ENCODE measurements around the gene DXO. TPM values are rescaled to one million over a fixed set of nuclear protein-coding genes. Genes with fewer than 3 reads are reported as not detected.

Gene DXO
- total RNA-seq, 3 donors from 2014 or later (not counting 1 experiment from before 2014, with no cell fraction given): 37.9 to 54.3 (median 49.0) TPM

DNA sequence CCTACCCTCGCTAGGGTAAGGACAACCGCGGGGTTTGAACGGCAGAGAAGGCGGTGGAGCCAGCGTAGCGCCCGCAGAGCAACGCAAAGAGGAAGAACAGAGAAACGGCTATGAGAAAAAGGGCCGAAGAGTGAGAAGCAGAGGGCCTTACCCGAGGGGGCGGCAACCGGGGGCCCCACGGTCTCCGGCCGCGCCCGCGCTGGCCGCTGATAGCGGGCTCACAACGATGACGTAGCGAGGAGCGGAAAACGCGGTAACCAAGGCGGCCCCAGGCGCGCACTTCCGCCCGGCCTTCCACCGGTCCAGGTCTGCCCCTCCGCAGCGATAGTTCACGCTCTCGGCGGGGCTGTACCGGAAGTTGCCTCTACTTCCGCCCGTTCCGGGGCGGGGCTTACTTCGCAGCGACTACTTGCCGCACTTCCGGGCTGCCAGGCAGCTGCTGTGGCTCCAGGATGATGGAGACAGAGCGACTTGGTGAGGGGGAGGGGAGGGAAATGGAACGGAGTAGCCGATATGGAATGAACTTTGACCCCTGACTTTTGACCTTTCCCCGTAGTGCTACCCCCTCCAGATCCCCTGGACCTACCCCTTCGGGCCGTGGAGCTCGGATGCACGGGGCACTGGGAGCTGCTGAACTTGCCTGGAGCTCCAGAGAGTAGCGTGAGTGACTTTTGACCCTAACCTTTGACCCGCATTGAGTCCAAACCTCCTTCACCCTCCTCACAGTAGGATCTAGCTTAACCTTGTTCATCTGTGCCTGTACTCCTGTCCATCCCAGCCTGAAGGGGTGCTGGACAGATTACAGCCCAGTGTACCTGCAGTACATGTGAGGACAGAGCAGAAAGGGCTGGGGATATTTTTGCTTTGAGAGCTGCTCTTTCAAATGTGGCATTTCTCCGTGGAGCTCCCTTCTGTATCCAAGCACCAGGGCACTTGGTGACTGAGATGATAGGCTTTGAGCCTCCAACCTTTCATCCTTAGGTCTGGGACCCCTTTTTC is 12.9 kb downstream of the DXO start, which contains the start of the genes NELFE and SKIC2:
Gene NELFE, minus strand, starts transcription at position 231 of the 999 bp plus-strand sequence. CDS start 525 bp downstream, outside the sequence.
Gene SKIC2, plus strand, starts transcription at position 435 of the 999 bp plus-strand sequence. Its CDS starts 18 bp downstream, at position 453.
- under 1% methylated on average over 57 of the region's 59 CpGs for WGBS (ENCODE audit: insufficient coverage)
- Mint-ChIP-seq H3K27me3 (ENCODE audit: low read depth in 2 of 2) (no peaks in the 10 kb centered on the region), H3K27ac (peak within 1 kb of the TSS; percentile 97 to 98), H3K36me3 (peaks cover 12% of the 10 kb centered on the region), H3K4me3 (peak within 1 kb of the TSS; percentile 96), H3K4me1 (peaks cover 31 to 43% of the 10 kb centered on the region in 2 donors), H3K9me3 (no peaks in the 10 kb centered on the region)
- peak within 1 kb of the TSS; percentile 70 for H3K4me3 ChIP-seq (ENCODE audit: low read length)
- DNase-seq (peak; percentile 98 to 99), ATAC-seq (peak; percentile 97 to 98 (median 97))
- H3K9me3 ChIP-seq (ENCODE audit: control insufficient read depth, insufficient read depth, low read length): no peaks in the 10 kb centered on the region
- no peaks in the 10 kb centered on the region for H3K27me3 ChIP-seq (ENCODE audit: control insufficient read depth, insufficient read depth, low read length)
- peaks cover 22% of the 10 kb centered on the region for H3K4me1 ChIP-seq (ENCODE audit: control insufficient read depth, insufficient read depth, low read length)
- TF ChIP-seq, protein P1, sequence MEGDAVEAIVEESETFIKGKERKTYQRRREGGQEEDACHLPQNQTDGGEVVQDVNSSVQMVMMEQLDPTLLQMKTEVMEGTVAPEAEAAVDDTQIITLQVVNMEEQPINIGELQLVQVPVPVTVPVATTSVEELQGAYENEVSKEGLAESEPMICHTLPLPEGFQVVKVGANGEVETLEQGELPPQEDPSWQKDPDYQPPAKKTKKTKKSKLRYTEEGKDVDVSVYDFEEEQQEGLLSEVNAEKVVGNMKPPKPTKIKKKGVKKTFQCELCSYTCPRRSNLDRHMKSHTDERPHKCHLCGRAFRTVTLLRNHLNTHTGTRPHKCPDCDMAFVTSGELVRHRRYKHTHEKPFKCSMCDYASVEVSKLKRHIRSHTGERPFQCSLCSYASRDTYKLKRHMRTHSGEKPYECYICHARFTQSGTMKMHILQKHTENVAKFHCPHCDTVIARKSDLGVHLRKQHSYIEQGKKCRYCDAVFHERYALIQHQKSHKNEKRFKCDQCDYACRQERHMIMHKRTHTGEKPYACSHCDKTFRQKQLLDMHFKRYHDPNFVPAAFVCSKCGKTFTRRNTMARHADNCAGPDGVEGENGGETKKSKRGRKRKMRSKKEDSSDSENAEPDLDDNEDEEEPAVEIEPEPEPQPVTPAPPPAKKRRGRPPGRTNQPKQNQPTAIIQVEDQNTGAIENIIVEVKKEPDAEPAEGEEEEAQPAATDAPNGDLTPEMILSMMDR (IDR thresholded peaks at IDR 0.05): no peak
- H3K36me3 ChIP-seq (ENCODE audit: control insufficient read depth, insufficient read depth, low read length): peaks cover 63% of the 10 kb centered on the region
- intact Hi-C loops (cut with micrococcal nuclease): loop anchor here (1.0 to 5.0 kb wide), 2 partner anchors 13 to 62 kb away; partner anchors contain the start of genes DXO and EHMT2
- peak within 1 kb of the TSS; percentile 88 for H3K27ac ChIP-seq (ENCODE audit: low read length)

DNA sequence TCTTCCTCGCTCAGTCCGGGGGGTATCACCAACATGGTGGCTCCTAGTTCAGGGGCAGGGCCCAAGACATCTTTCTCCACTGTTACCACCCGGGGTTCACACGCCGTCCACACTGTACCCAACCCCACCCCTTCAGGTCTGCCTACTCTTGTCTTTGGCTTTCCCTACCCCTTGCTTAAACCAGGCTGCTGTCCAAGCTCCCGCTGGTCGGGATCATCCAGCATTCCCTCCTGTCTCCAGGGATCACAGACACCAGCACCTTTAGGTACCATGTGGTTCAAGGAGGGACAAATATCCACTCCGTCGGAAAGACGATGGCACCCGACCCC is 13.6 kb downstream of the DXO start:
- Mint-ChIP-seq H3K4me1 (peaks cover 31 to 43% of the 10 kb centered on the region in 2 donors), H3K4me3 (peak overlapping the region; percentile 96), H3K36me3 (peaks cover 14% of the 10 kb centered on the region), H3K9me3 (no peaks in the 10 kb centered on the region), H3K27ac (peak overlapping the region; percentile 97 to 98), H3K27me3 (ENCODE audit: low read depth in 2 of 2) (no peaks in the 10 kb centered on the region)
- ATAC-seq (peak; percentile 0 to 4 (median 2)), DNase-seq (no peak)
- H3K36me3 ChIP-seq (ENCODE audit: control insufficient read depth, insufficient read depth, low read length): peaks cover 63% of the 10 kb centered on the region
- peaks cover 22% of the 10 kb centered on the region for H3K4me1 ChIP-seq (ENCODE audit: control insufficient read depth, insufficient read depth, low read length)
- no peaks in the 10 kb centered on the region for H3K27me3 ChIP-seq (ENCODE audit: control insufficient read depth, insufficient read depth, low read length)
- peak overlapping the region; percentile 88 for H3K27ac ChIP-seq (ENCODE audit: low read length)
- H3K4me3 ChIP-seq (ENCODE audit: low read length): peak overlapping the region; percentile 70
- WGBS (ENCODE audit: insufficient coverage): 11% methylated on average over 11 of the region's 11 CpGs
- no peaks in the 10 kb centered on the region for H3K9me3 ChIP-seq (ENCODE audit: control insufficient read depth, insufficient read depth, low read length)
- TF ChIP-seq, protein P1 (IDR thresholded peaks at IDR 0.05): no peak
- intact Hi-C loops (cut with micrococcal nuclease): loop anchor here (1.0 to 5.0 kb wide), 2 partner anchors 14 to 61 kb away; partner anchors contain the start of genes DXO and EHMT2

DNA sequence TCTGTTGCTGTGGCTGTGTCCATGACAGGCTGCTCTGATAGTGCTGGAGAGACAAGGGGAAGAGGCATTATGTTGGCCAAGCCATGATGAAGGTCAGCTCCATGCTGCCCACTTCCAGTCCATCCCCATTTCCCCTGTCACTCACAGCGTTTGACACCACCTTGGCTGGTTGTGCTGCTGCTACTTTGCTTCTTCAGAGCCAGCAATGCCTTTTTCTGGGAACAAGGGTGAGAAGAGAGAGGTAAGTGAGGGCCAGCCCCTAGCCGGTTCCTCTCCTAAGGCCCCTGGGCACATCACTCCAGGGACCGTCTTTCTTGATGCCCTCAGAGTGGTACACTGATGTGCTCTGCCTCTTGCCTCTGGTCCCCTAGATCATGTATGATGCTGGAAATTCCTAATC is 15.1 kb downstream of the DXO start:
- intact Hi-C loops (cut with micrococcal nuclease): loop anchor here (5.0 kb wide), 1 partner anchor 59 kb away; the partner anchor contains the start of gene EHMT2
- whole genome bisulfite sequencing (ENCODE audit: insufficient coverage): 93% methylated on average over 3 of the region's 3 CpGs
- H3K27me3 Mint-ChIP-seq (ENCODE audit: low read depth in 2 of 2): no peaks in the 10 kb centered on the region
- TF ChIP-seq, protein P1 (IDR thresholded peaks at IDR 0.05): no peak
- Histone ChIP-seq H3K27me3 (ENCODE audit: control insufficient read depth, insufficient read depth, low read length) (no peaks in the 10 kb centered on the region), H3K27ac (ENCODE audit: low read length) (no peak overlapping the region), H3K9me3 (ENCODE audit: control insufficient read depth, insufficient read depth, low read length) (no peaks in the 10 kb centered on the region), H3K4me1 (ENCODE audit: control insufficient read depth, insufficient read depth, low read length) (peaks cover 22% of the 10 kb centered on the region), H3K4me3 (ENCODE audit: low read length) (no peak overlapping the region), H3K36me3 (ENCODE audit: control insufficient read depth, insufficient read depth, low read length) (peaks cover 60% of the 10 kb centered on the region)
- no peak for ATAC-seq
- H3K4me1 Mint-ChIP-seq: peaks cover 25 to 39% of the 10 kb centered on the region in 2 donors
- no peaks in the 10 kb centered on the region for H3K9me3 Mint-ChIP-seq
- DNase-seq: no peak
- H3K36me3 Mint-ChIP-seq: peaks cover 14% of the 10 kb centered on the region
- peak overlapping the region; percentile 97 to 98 for H3K27ac Mint-ChIP-seq
- peak overlapping the region; percentile 96 for H3K4me3 Mint-ChIP-seq
